HCT116 (cell line): Measurements from ENCODE around the gene PARVA. TPM values are rescaled to one million over a fixed set of nuclear protein-coding genes. Genes with fewer than 3 reads are reported as not detected.

Experiments used
- ATAC-seq: fragments of 200-7000 bp; cut with Tn5 transposase; 2 replicates; pipeline ENCODE4 v1.9.1; 2020; ENCODE audit warnings: mild to moderate bottlenecking, moderate library complexity
- BruUV-seq: library from RNA; stranded (reverse); fragments of 400-500 nt; replicated peaks from 2 replicates; lab custom pipeline; 2021; lab: Mats Ljungman, UMichigan
- CTCF ChIA-PET: fragments of 300-600 bp; sonication (Branson Sonifier 250); formaldehyde crosslinking; loops from one replicate; lab custom pipeline; 2021; ENCODE audit warnings: antibody characterized with exemption; lab: Charles Lee
- POLR2A ChIA-PET: fragments of 300-600, 350-600 bp; sonication (Branson Sonifier 250); formaldehyde crosslinking; loops from one replicate; lab custom pipeline; 2021; ENCODE audit warnings: antibody characterized with exemption; lab: Charles Lee
- RAD21 ChIA-PET, 2 experiments: fragments of 300-600 bp; sonication (Branson Sonifier 250); formaldehyde crosslinking; loops; one replicate each; lab custom pipeline; 2023; ENCODE audit warnings: low total read pairs in 2 of 2; ENCODE audit not compliant: uncharacterized antibody in 2 of 2, unreplicated experiment in 2 of 2, low non-redundant PET in 1 of 2; lab: Charles Lee
- DNase-seq: peaks from one replicate; pipeline ENCODE4 v3.0.0-alpha.2; 2010; ENCODE audit warnings: low read depth, low spot score
- H2AFZ ChIP-seq: fragments of 200-600 bp; shearing (Covaris generic), sonication (generic); 2 replicates; pipeline ENCODE4 v1.6.1; 2017; ENCODE audit warnings: low read depth, mixed run types, mixed read lengths, antibody characterized with exemption, low read length; ENCODE audit not compliant: poor library complexity, severe bottlenecking
- H3K27ac ChIP-seq: 2 replicates; pipeline ENCODE4 v1.5.1; 2012; ENCODE audit warnings: low read depth, low read length
- H3K27me3 ChIP-seq: fragments of 200-600 bp; sonication (generic); 2 replicates; pipeline ENCODE4 v1.6.1; 2016; ENCODE audit warnings: mixed run types, low read length, mixed read lengths; ENCODE audit not compliant: insufficient read depth
- H3K36me3 ChIP-seq, 2 experiments: fragments of 200-500 bp in 1 of 2; fragments of 200-600 bp in 1 of 2; sonication (Bioruptor generic) in 1 of 2; sonication (generic) in 1 of 2; 2 replicates each; pipeline versions ENCODE4 v1.5.1 to v1.6.1; 2014 to 2016; ENCODE audit warnings: low read length in 2 of 2, inconsistent platforms in 1 of 2, mixed read lengths in 1 of 2, mixed run types in 1 of 2; ENCODE audit not compliant: insufficient read depth in 2 of 2, control insufficient read depth in 1 of 2
- H3K4me1 ChIP-seq, 2 experiments: fragments of 200-600 bp in 1 of 2; sonication (generic) in 1 of 2; 2 replicates each; pipeline versions ENCODE4 v1.5.1 to v1.6.1; 2012 to 2017; ENCODE audit warnings: low read length in 2 of 2, inconsistent platforms in 1 of 2, mild to moderate bottlenecking in 1 of 2, mixed read lengths in 1 of 2, mixed run types in 1 of 2, moderate library complexity in 1 of 2; ENCODE audit not compliant: insufficient read depth in 2 of 2, control insufficient read depth in 1 of 2
- H3K4me2 ChIP-seq: fragments of 200-600 bp; sonication (generic); 2 replicates; pipeline ENCODE4 v1.6.1; 2017; ENCODE audit warnings: mixed run types, low read length, mixed read lengths
- H3K4me3 ChIP-seq, 2 experiments: fragments of 200-600 bp in 1 of 2; sonication (generic) in 1 of 2; replicated peaks in 1 of 2; 2 replicates each; pipeline ENCODE4 v1.5.1; 2011 to 2016; ENCODE audit warnings: low read length in 2 of 2, control low read depth in 1 of 2, low read depth in 1 of 2, mild to moderate bottlenecking in 1 of 2, mixed read lengths in 1 of 2, mixed run types in 1 of 2
- H3K79me2 ChIP-seq: fragments of 200-600 bp; sonication (generic); 2 replicates; pipeline ENCODE4 v1.6.1; 2017; ENCODE audit warnings: mild to moderate bottlenecking, mixed run types, low read length, moderate library complexity, mixed read lengths; ENCODE audit not compliant: insufficient read depth
- H3K9ac ChIP-seq: fragments of 200-600 bp; sonication (generic); 2 replicates; pipeline ENCODE4 v1.6.1; 2016; ENCODE audit warnings: low read length, mixed read lengths
- H3K9me2 ChIP-seq: fragments of 200-600 bp; sonication (generic), shearing (Covaris generic); 2 replicates; pipeline ENCODE4 v1.6.1; 2017; ENCODE audit warnings: mixed run types, mild to moderate bottlenecking, moderate library complexity; ENCODE audit not compliant: insufficient read depth
- H3K9me3 ChIP-seq, 2 experiments: fragments of 200-500 bp in 1 of 2; fragments of 200-600 bp in 1 of 2; sonication (Bioruptor generic) in 1 of 2; sonication (generic) in 1 of 2; 2 replicates each; pipeline ENCODE4 v1.6.1; 2014 to 2017; ENCODE audit warnings: low read length in 2 of 2, mixed read lengths in 2 of 2, inconsistent platforms in 1 of 2, low read depth in 1 of 2, mild to moderate bottlenecking in 1 of 2, mixed run types in 1 of 2, moderate library complexity in 1 of 2; ENCODE audit not compliant: control insufficient read depth in 1 of 2, insufficient read depth in 1 of 2
- H4K20me1 ChIP-seq: fragments of 200-600 bp; sonication (generic), shearing (Covaris generic); 2 replicates; pipeline ENCODE4 v1.6.1; 2017; ENCODE audit warnings: mixed run types, mild to moderate bottlenecking, moderate library complexity; ENCODE audit not compliant: insufficient read depth
- ATF3 ChIP-seq: IDR thresholded peaks from 2 replicates; pipeline ENCODE4 v1.6.1; 2012
- CBX3 ChIP-seq: IDR thresholded peaks from 2 replicates; pipeline ENCODE4 v1.6.1; 2012; ENCODE audit warnings: low read depth
- CTCF ChIP-seq, 3 experiments: fragments of 200-600 bp in 1 of 3; sonication (generic) in 1 of 3; IDR thresholded peaks in 2 of 3; conservative IDR thresholded peaks in 1 of 3; 2 replicates each; pipeline ENCODE4 v1.5.1; 2012 to 2017; ENCODE audit warnings: low read depth in 2 of 3, low read length in 2 of 3, antibody characterized with exemption in 1 of 3, borderline replicate concordance in 1 of 3, control low read depth in 1 of 3, mild to moderate bottlenecking in 1 of 3, mixed read lengths in 1 of 3, mixed run types in 1 of 3, moderate library complexity in 1 of 3; ENCODE audit not compliant: insufficient read depth in 1 of 3
- ELF1 ChIP-seq: IDR thresholded peaks from 2 replicates; pipeline ENCODE4 v1.6.1; 2012; ENCODE audit warnings: low read depth, borderline replicate concordance
- EZH2phosphoT487 ChIP-seq: fragments of 200-600 bp; IDR thresholded peaks from 2 replicates; pipeline ENCODE4 v1.6.1; 2018; ENCODE audit warnings: antibody characterized with exemption, borderline replicate concordance
- FOSL1 ChIP-seq: IDR thresholded peaks from 2 replicates; pipeline ENCODE4 v1.6.1; 2012; ENCODE audit warnings: low read depth
- POLR2A ChIP-seq: IDR thresholded peaks from 2 replicates; pipeline ENCODE4 v1.7.0; 2011; ENCODE audit warnings: borderline replicate concordance; ENCODE audit not compliant: insufficient read depth, insufficient read length; ENCODE audit errors: extremely low read depth
- POLR2AphosphoS5 ChIP-seq: IDR thresholded peaks from 2 replicates; pipeline ENCODE4 v1.6.1; 2011; ENCODE audit warnings: mild to moderate bottlenecking, low read depth, low read length, moderate library complexity
- SP1 ChIP-seq: IDR thresholded peaks from 2 replicates; pipeline ENCODE4 v1.6.1; 2012; ENCODE audit warnings: low read depth
- SRF ChIP-seq: IDR thresholded peaks from 2 replicates; pipeline ENCODE4 v1.6.1; 2012; ENCODE audit warnings: low read depth
- ZBTB33 ChIP-seq: IDR thresholded peaks from 2 replicates; pipeline ENCODE4 v1.6.1; 2011; ENCODE audit warnings: mild to moderate bottlenecking, low read length, moderate library complexity; ENCODE audit not compliant: insufficient replicate concordance; ENCODE audit errors: extremely low read depth
- ZFX ChIP-seq: fragments of 450-650 bp; IDR thresholded peaks from 2 replicates; pipeline ENCODE4 v1.6.1; 2017
- ZNF274 ChIP-seq: fragments of 200-500 bp; sonication (Bioruptor generic); IDR thresholded peaks from 2 replicates; pipeline ENCODE4 v1.6.1; 2014; ENCODE audit warnings: mild to moderate bottlenecking, low read depth, low read length, inconsistent platforms
- intact Hi-C: fragments of 100-400 bp; cut with micrococcal nuclease; formaldehyde crosslinking; loops from 2 replicates; pipeline ENCODE4 v1.10.0; 2022
- total RNA-seq: library from RNA; stranded (reverse); gene quantifications from one replicate; pipeline ENCODE4 v1.2.1, GENCODE V29; 2021; ENCODE audit not compliant: unreplicated experiment

The PARVA gene
- total RNA-seq, 1 experiment from 2014 or later, result 18.4 TPM

GRCh38 chr11:12359761-12360160 is 17.6 kb upstream of the PARVA start (continued):
- TF ChIP-seq CTCF (IDR thresholded peaks at IDR 0.05 in 2 of 3, conservative IDR thresholded peaks at IDR 0.05 in 1 of 3; ENCODE audit: borderline replicate concordance in 1 of 3, insufficient read depth in 1 of 3, low read depth in 2 of 3, low read length in 2 of 3) (no peak), SP1 (no peak)

- Histone ChIP-seq H3K27ac (no peak overlapping the region), H4K20me1 (no peaks in the 10 kb centered on the region), H3K4me3 (no peak overlapping the region), H3K27me3 (no peaks in the 10 kb centered on the region), H3K9me3 (no peaks in the 10 kb centered on the region), H3K4me1 (peaks cover 9 to 11% of the 10 kb centered on the region in 2 experiments; a peak in 3 of 4 replicates), H3K9ac (no peak overlapping the region), H2AFZ (no peak overlapping the region), H3K36me3 (no peaks in the 10 kb centered on the region), H3K79me2 (no peaks in the 10 kb centered on the region), H3K9me2 (no peaks in the 10 kb centered on the region), H3K4me2 (no peak overlapping the region)
- POLR2A ChIA-PET, result no interaction called here
- no peak for DNase-seq
- BruUV-seq, result no TSS peak
- ATAC-seq, result no peak
- intact Hi-C loops, result no loop called here
- RAD21 ChIA-PET, result no interaction called here
- CTCF ChIA-PET, result no interaction called here
- TF ChIP-seq ELF1 (no peak), ZFX (no peak), ZBTB33 (no peak), CTCF (IDR thresholded peaks at IDR 0.05 in 2 of 3, conservative IDR thresholded peaks at IDR 0.05 in 1 of 3; ENCODE audit: borderline replicate concordance in 1 of 3, insufficient read depth in 1 of 3, low read depth in 2 of 3, low read length in 2 of 3) (no peak), SP1 (no peak), FOSL1 (no peak), SRF (no peak), EZH2phosphoT487 (no peak), ATF3 (no peak), POLR2A (no peak), ZNF274 (no peak), POLR2AphosphoS5 (no peak), CBX3 (no peak)
These were observed 15.7 kb upstream of the PARVA start for GRCh38 chr11:12361682-12362081.
